HepG2 (cell line): ENCODE measurements around the gene PRELID1. TPM values are rescaled to one million over a fixed set of nuclear protein-coding genes. Genes with fewer than 3 reads are reported as not detected.
A peak's percentile ranks its signal among the peaks of the same experiment; 100 is the strongest.
"Not testable (repeated sequence)": the region's sequence is repeated elsewhere in the genome, so short reads cannot be mapped to it uniquely, and the experiment has no call there.

ENCODE experiments used
- ATAC-seq: fragments of 200-7000 bp; cut with Tn5 transposase; 3 replicates; pipeline ENCODE4 v1.9.1; 2020; ENCODE audit warnings: mild to moderate bottlenecking, moderate library complexity
- BruUV-seq: library from RNA; stranded (reverse); fragments of 400-500 nt; replicated peaks from 2 replicates; lab custom pipeline; 2021; lab: Mats Ljungman, UMichigan
- CTCF ChIA-PET: fragments of 300-600 bp; formaldehyde crosslinking; extraction: SDS; loops from one replicate; lab custom pipeline; 2021; ENCODE audit warnings: low total read pairs, inconsistent platforms, low intra/inter-chr PET ratio; lab: Yijun Ruan, JAX
- POLR2A ChIA-PET: fragments of 350-600 bp; sonication (Branson Sonifier 250); formaldehyde crosslinking; loops from one replicate; lab custom pipeline; 2020; ENCODE audit warnings: antibody characterized with exemption, inconsistent platforms; lab: Yijun Ruan, JAX
- DNase-seq: peaks from one replicate; pipeline ENCODE4 v3.0.0-alpha.2; 2015; ENCODE audit warnings: low spot score
- FAIRE-seq: peaks from 3 replicates; lab custom pipeline; 2011; peaks lifted over from hg19 to GRCh38; lab: Jason Lieb, UNC
- H2AFZ ChIP-seq: one replicate; pipeline ENCODE4 v1.6.1; 2011; ENCODE audit warnings: low read length, inconsistent platforms
- H3K27ac ChIP-seq: fragments of 300-600 bp; 3 replicates; pipeline ENCODE4 v1.8.0; 2011; ENCODE audit warnings: mixed run types, mild to moderate bottlenecking, mixed read lengths, low read length, inconsistent platforms; ENCODE audit not compliant: insufficient read depth; ENCODE audit errors: extremely low read length
- H3K27me3 ChIP-seq, 2 experiments: fragments of 200-600 bp in 1 of 2; 2 replicates in 1 of 2; 3 replicates in 1 of 2; pipeline versions ENCODE4 v1.6.0 to v1.8.0; 2011; ENCODE audit warnings: low read length in 2 of 2, mild to moderate bottlenecking in 2 of 2, moderate library complexity in 2 of 2, inconsistent platforms in 1 of 2; ENCODE audit not compliant: insufficient read depth in 2 of 2, control insufficient read depth in 1 of 2
- H3K36me3 ChIP-seq, 2 experiments: fragments of 200-600 bp in 1 of 2; replicated peaks in 1 of 2; 2 replicates in 1 of 2; 3 replicates in 1 of 2; pipeline versions ENCODE4 v1.5.1 to v1.8.0; 2011; ENCODE audit warnings: low read length in 2 of 2, inconsistent platforms in 1 of 2; ENCODE audit not compliant: insufficient read depth in 2 of 2, control insufficient read depth in 1 of 2
- H3K4me1 ChIP-seq: 2 replicates; pipeline ENCODE4 v1.5.1; 2012; ENCODE audit warnings: low read length, inconsistent platforms; ENCODE audit not compliant: insufficient read depth
- H3K4me2 ChIP-seq: 2 replicates; pipeline ENCODE4 v1.6.0; 2011; ENCODE audit warnings: low read depth, low read length, inconsistent platforms
- H3K4me3 ChIP-seq, 3 experiments: fragments of 200-600 bp in 1 of 3; sonication (generic), shearing (Covaris generic) in 1 of 3; replicated peaks in 1 of 3; 2 replicates each; pipeline ENCODE4 v1.5.1; 2011 to 2016; ENCODE audit warnings: low read length in 3 of 3, inconsistent platforms in 2 of 3, low read depth in 2 of 3, mild to moderate bottlenecking in 2 of 3, control low read depth in 1 of 3, mixed read lengths in 1 of 3; ENCODE audit not compliant: insufficient read depth in 1 of 3
- H3K79me2 ChIP-seq: one replicate; pipeline ENCODE4 v1.6.1; 2011; ENCODE audit warnings: low read length, inconsistent platforms; ENCODE audit not compliant: insufficient read depth
- H3K9ac ChIP-seq: 2 replicates; pipeline ENCODE4 v1.6.0; 2011; ENCODE audit warnings: mild to moderate bottlenecking, low read depth, low read length, inconsistent platforms; ENCODE audit not compliant: insufficient read depth
- H3K9me3 ChIP-seq: 2 replicates; pipeline ENCODE4 v1.5.1; 2012; ENCODE audit warnings: mild to moderate bottlenecking, low read length
- H4K20me1 ChIP-seq: 2 replicates; pipeline ENCODE4 v1.6.0; 2011; ENCODE audit warnings: inconsistent platforms, mild to moderate bottlenecking, low read length, moderate library complexity; ENCODE audit not compliant: insufficient read depth
- POLR2AphosphoS5 ChIP-seq: IDR thresholded peaks from 2 replicates; pipeline ENCODE4 v1.6.1; 2012; ENCODE audit warnings: low read depth, low read length
- ZNF121 ChIP-seq: sonication (generic); formaldehyde crosslinking; IDR thresholded peaks from 2 replicates; pipeline ENCODE4 v1.5.0; 2020; ENCODE audit warnings: mild to moderate bottlenecking, missing genetic modification reagents
- WGBS: methylation state at CpG from one replicate; pipeline ENCODE4 v1.1.6; 2017; ENCODE audit warnings: low lambda C conversion rate; 5-methylcytosine and 5-hydroxymethylcytosine counted together
- in situ Hi-C: cut with HindIII; loops from 2 replicates; pipeline ENCODE4 v1.10.0; 2017; ENCODE audit warnings: low pct_unique_long_range_greater_than_20kb; ENCODE audit not compliant: extremely low pct_ligation_motif_present
- intact Hi-C: fragments of 100-400 bp; cut with micrococcal nuclease; formaldehyde crosslinking; loops from one replicate; pipeline ENCODE4 v1.10.0; 2022; ENCODE audit not compliant: unreplicated experiment
- polyA plus RNA-seq, 8 experiments: library from polyadenylated mRNA; depleted of rRNA in 3 of 8; stranded (reverse) in 7 of 8; unstranded in 1 of 8; fragments of >200 nt; fragmentation: Illumina TruSeq in 4 of 8; extraction: Trizol in 4 of 8; gene quantifications; 2 replicates each; pipeline versions ENCODE4 v1.2.1 to v1.2.3, GENCODE V29; 2011 to 2016; ENCODE audit warnings: low read depth in 4 of 8, missing spikeins in 1 of 8, mixed read lengths in 1 of 8; ENCODE audit not compliant: insufficient read depth in 1 of 8
- total RNA-seq, 5 experiments: library from RNA; depleted of rRNA; stranded (reverse); fragments of >200 nt; fragmentation: Illumina TruSeq; extraction: Trizol; gene quantifications; 2 replicates each; pipeline ENCODE4 v1.2.3, GENCODE V29; 2016; ENCODE audit warnings: low read depth in 1 of 5

PRELID1 gene
- total and polyA plus RNA-seq, 2 of the 13 experiments (the other 11 are each of a cell fraction or from before 2014, with no cell fraction given) = 250 to 271 TPM

- H4K20me1 ChIP-seq, BruUV-seq, H3K9me3 ChIP-seq, ATAC-seq, H2AFZ ChIP-seq, in situ Hi-C loops, CTCF ChIA-PET, POLR2A ChIA-PET, H3K27ac ChIP-seq, intact Hi-C loops, H3K4me2 ChIP-seq, DNase-seq, H3K27me3 ChIP-seq, FAIRE-seq, H3K9ac ChIP-seq, H3K4me3 ChIP-seq: not testable (repeated sequence)
- Histone ChIP-seq H3K4me1 (peaks cover 12% of the 10 kb centered on the region), H3K79me2 (peaks cover 58% of the 10 kb centered on the region), H3K36me3 (peaks cover 13 to 46% of the 10 kb centered on the region in 2 experiments; a peak in 4 of 5 replicates)
- 94% methylated on average over 14 of the region's 14 CpGs for WGBS
These were observed 39.4 kb downstream of the PRELID1 start for GRCh38 chr5:177343000-177343399.

GRCh38 chr5:177343777-177344176 is 40.2 kb downstream of the PRELID1 start:
- DNase-seq (no peak), ATAC-seq (no peak), FAIRE-seq (no peak)
- Histone ChIP-seq H4K20me1 (no peaks in the 10 kb centered on the region), H3K4me1 (peaks cover 20% of the 10 kb centered on the region), H3K4me2 (no peak overlapping the region), H3K9me3 (no peaks in the 10 kb centered on the region), H3K27me3 (no peaks in the 10 kb centered on the region), H3K4me3 (no peak overlapping the region), H3K27ac (no peak overlapping the region), H3K36me3 (peaks cover 11 to 38% of the 10 kb centered on the region in 2 experiments; a peak in 4 of 5 replicates), H3K9ac (no peak overlapping the region), H3K79me2 (peaks cover 62% of the 10 kb centered on the region), H2AFZ (no peak overlapping the region)
- ChIA-PET POLR2A (interaction anchor here (2.2 kb wide), 1 partner anchor 23 kb away, joined by 4 read pairs; no protein-coding TSS in a partner anchor), CTCF (no interaction called here)
- TF ChIP-seq POLR2AphosphoS5 = no peak
- peak; percentile 85 for TF ChIP-seq ZNF121 (CRISPR knock-in tag)
- in situ Hi-C loops (no loop called here), intact Hi-C loops (no loop called here)
- BruUV-seq = no TSS peak
- 95% methylated on average over 6 of the region's 6 CpGs for WGBS
